NCI-H1417 (cell line): ENCODE measurements around the gene SCGN.
"Not testable (repeated sequence)": the region's sequence is repeated elsewhere in the genome, so short reads cannot be mapped to it uniquely, and the experiment has no call there.

Experiments
- DNase-seq, 3 experiments: peaks; one replicate each; lab custom pipeline; 2025; lab: John Stamatoyannopoulos, UW

The SCGN gene

DNA sequence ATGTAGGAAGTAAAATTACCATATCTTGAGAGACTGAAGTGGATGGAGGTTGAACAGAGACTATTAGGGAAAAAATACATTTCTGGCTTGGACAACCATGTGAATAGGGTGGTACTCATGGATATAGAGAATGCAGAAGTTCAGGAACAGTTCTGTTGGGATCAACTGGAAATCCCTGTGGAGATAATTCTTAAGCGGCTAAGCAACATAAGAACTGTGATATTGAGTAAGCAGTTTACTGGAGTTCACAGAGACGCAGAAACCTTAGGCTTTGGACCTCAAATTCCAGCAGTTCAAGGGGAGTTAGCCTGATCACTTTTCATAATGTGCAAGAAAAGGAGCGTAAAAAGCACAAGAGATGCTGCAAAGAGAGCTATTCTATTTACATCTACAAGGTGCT lies 78.9 kb downstream of the SCGN start:
- no peak for DNase-seq

DNA sequence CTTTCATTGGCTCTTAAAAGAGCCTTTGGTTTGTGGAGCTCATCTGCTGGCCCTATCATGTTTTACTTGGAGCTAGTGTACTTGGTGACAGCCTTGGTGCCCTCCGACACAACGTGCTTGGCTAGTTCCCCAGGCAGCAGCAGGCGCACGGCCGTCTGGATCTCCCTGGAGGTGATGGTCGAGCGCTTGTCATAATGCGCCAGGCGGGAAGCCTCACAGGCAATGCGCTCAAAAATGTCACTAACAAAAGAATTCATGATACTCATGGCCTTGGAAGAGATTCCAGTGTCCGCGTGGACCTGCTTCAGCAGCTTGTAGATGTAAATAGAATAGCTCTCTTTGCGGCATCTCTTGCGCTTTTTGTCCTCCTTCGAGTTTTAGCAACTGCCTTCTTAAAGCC lies 79.7 kb downstream of the SCGN start:
- DNase-seq = no peak

DNA sequence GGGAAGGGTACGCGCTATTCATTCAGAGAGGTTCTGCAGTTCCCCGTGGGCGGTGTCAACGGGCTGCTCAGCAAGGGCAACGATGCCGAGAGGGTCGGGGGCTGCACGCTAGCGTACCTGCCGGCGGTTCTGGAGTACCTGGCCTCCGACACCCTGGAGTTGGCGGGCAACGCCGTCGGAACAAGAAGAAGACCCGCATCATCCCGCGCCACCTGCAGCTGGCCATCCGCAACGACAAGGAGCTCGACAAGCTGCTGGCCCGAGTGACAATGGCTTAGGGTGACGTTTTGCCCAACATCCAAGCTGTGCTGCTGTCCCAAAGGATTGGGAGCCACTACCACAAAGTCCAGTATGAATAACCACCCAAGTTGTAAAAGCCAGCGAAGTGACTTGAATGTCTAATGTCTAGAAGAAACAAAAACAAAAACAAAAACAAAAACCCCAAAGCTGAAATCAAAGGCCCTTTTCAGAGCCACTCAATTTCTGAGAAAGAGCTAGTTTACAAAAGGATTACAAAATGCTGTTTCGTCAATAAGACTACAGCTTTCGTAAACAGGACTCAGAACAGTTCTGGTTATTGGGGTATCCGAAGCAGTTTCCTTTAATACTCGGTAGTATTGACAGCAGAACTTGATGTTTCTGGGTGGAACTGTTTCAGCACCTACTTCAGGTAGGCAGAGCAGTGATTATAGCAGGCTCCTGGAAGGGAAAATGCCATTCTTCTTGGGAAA lies 80.6 kb downstream of the SCGN start:
- DNase-seq = no peak

- peak in 1 of 3 experiments; percentile 35 for DNase-seq
Measured at GRCh38 chr6:25735261-25735660, 83.2 kb downstream of the SCGN start.

DNA sequence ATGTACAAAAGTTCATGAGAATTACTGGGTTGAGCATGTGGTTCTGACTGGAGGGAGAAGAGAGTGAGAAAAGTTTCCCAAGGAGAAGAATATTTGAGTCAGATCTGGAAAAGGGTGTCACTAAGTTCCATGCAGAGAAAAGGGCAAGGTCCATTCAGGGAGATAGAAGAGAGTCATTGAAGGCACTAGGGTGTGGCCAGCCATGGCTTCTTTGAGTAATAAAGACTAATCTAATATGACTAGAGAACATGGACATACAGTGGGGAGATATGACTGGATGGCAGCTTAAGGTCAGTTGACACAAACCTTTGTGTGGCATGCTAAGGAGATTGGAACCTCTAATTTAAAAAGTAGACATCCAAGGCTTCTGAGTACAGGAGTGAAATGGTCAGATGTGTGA lies 91.9 kb downstream of the SCGN start:
- DNase-seq = no peak

- no peak for DNase-seq
Measured at GRCh38 chr6:25745836-25746235, 93.8 kb downstream of the SCGN start.

GRCh38 chr6:25746968-25747367 lies 95.0 kb downstream of the SCGN start:
- no peak for DNase-seq

DNA sequence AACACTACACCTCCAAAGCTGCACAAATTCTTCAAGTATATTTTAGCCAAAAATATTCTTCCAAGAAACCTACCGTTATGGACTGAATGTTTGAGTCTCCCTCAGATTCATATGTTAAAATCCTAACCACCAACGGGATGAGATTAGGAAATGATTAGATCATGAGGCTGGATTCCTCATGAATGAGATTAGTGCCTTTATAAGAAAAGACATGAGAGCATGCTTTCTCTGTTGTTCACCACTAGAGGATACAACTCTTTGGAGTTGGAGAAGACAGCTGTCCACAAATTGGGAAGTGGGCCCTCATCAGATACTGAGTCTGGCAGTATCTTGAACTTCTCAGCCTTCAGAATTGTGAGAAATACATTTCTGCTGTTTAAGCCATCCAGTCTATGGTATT lies 95.5 kb downstream of the SCGN start:
- DNase-seq = no peak

DNA sequence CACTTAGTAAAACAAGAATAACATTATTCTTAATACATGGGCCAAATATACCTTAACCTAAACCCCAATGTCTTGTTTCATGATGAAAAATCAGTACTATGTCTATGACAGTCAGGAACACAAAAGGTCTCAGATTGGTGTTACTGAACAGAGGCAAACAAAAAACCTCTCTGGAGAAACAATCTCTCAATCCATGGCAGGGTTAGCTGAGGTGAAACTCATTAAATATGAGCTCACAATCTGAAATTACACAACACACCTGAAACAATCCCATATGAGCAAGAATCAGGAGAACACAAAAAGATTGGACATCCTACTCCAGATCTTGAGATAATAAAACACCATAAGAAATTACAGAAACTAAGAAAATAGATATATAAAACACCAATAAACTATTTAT lies 96.0 kb downstream of the SCGN start:
- DNase-seq = no peak

DNA sequence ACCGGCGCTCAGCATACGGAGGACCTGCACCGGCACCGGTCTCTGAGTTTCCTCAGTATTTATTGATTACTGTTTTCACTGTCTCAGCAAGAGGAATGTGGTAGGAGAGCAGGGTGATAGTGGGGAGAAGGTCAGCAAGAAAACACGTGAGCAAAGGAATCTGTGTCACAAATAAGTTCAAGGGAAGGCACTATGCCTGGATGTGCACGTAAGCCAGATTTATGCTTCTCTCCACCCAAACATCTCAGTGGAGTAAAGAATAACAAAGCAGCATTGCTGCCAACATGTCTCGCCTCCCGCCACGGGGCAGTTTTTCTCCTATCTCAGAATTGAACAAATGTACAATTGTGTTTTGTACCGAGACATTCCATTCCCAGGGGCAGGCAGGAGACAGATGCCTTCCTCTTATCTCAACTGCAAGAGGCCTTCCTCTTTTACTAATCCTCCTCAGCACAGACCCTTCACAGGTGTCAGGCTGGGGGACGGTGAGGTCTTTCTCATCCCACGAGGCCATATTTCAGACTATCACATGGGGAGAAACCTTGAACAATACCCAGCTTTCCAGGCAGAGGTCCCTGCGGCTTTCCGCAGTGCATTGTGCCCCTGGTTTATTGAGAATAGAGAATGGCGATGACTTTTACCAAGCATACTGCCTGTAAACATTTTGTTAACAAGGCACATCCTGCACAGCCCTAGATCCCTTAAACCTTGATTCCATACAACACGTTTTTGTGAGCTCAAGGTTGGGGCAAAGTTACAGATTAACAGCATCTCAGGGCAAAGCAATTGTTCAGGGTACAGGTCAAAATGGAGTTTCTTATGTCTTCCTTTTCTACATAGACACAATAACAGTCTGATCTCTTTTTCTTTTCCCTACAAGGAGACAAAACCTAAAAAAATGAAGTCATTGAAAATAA lies 96.8 kb downstream of the SCGN start:
- not testable (repeated sequence) for DNase-seq

- DNase-seq = no peak
Measured at GRCh38 chr6:25749837-25750236, 97.8 kb downstream of the SCGN start.

- DNase-seq = no peak
Measured at GRCh38 chr6:25750906-25751305, 98.9 kb downstream of the SCGN start.
